ENCODE data around the gene ITGA1. TPM values are rescaled to one million over a fixed set of nuclear protein-coding genes. Genes with fewer than 3 reads are reported as not detected.

ITGA1 gene
- total RNA-seq, 2 experiments from 2014 or later: not detected

DNA sequence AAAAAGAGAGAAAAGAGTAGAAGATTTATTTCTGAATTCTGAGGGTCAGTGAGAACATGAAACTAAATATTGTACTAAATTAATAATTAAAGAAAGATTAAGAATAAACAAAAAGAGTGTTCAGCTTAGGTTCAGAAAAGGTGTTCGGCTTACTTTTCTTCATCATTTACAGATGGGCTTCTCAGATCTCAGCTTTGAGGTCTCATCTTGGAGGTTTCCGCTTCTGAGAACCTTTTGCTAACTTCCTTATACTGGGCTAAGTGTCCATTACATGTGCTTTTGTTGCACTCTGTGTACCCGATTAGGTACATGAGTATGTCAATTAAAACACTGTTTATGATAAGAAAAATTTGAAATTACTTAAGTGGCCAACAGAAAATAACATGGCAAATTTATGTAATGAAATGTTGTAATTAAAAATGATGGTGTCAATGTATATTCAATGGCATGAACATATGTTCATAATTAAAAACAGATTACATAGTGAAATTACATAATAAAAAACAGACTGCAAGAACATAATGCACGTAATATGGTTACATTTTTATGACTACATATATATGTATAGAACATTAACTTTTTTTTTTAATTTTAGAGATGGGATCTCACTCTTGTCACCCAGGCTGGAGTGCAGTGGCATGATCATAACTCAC lies 17.3 kb upstream of the ITGA1 start:
- H3K4me3 ChIP-seq (ENCODE audit: low read depth, low read length, poor library complexity, severe bottlenecking): no peak overlapping the region
- no peaks in the 10 kb centered on the region for H3K9me2 ChIP-seq (ENCODE audit: insufficient read depth, low read length)
- DNase-seq (ENCODE audit: low spot score): no peak
- H3K9me3 ChIP-seq (ENCODE audit: low read length): no peaks in the 10 kb centered on the region
- BruUV-seq (replicated peaks): no TSS peak
- H3K4me1 ChIP-seq (ENCODE audit: insufficient read depth, low read length, poor library complexity, severe bottlenecking): no peaks in the 10 kb centered on the region
- no peaks in the 10 kb centered on the region for H3K36me3 ChIP-seq (ENCODE audit: insufficient read depth, low read length)
- TF ChIP-seq EZH2phosphoT487 (IDR thresholded peaks at IDR 0.05; ENCODE audit: borderline replicate concordance, low read depth, low read length): no peak
- TF ChIP-seq, protein P1, sequence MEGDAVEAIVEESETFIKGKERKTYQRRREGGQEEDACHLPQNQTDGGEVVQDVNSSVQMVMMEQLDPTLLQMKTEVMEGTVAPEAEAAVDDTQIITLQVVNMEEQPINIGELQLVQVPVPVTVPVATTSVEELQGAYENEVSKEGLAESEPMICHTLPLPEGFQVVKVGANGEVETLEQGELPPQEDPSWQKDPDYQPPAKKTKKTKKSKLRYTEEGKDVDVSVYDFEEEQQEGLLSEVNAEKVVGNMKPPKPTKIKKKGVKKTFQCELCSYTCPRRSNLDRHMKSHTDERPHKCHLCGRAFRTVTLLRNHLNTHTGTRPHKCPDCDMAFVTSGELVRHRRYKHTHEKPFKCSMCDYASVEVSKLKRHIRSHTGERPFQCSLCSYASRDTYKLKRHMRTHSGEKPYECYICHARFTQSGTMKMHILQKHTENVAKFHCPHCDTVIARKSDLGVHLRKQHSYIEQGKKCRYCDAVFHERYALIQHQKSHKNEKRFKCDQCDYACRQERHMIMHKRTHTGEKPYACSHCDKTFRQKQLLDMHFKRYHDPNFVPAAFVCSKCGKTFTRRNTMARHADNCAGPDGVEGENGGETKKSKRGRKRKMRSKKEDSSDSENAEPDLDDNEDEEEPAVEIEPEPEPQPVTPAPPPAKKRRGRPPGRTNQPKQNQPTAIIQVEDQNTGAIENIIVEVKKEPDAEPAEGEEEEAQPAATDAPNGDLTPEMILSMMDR (conservative IDR thresholded peaks at IDR 0.05; ENCODE audit: low read length): no peak
- H3K4me2 ChIP-seq (ENCODE audit: low read length): no peak overlapping the region
- no peaks in the 10 kb centered on the region for H3K79me2 ChIP-seq (ENCODE audit: insufficient read depth, low read depth, low read length)
- H4K20me1 ChIP-seq (ENCODE audit: insufficient read depth, low read length): no peaks in the 10 kb centered on the region
- POLR2A ChIA-PET: interaction anchor here (0.6 kb wide), 1 partner anchor 190 kb away, joined by 3 read pairs; no protein-coding TSS in a partner anchor
- no peak overlapping the region for H3K27ac ChIP-seq (ENCODE audit: low read depth, low read length, poor library complexity, severe bottlenecking)
- H2AFZ ChIP-seq (ENCODE audit: low read length): no peak overlapping the region; the same call in 1 of the 2 replicates
- intact Hi-C loops (cut with micrococcal nuclease; ENCODE audit: unreplicated experiment): no loop called here
- CTCF ChIA-PET (ENCODE audit: unreplicated experiment): no interaction called here

- Histone ChIP-seq H3K4me2 (ENCODE audit: low read length) (no peak overlapping the region), H3K79me2 (ENCODE audit: insufficient read depth, low read depth, low read length) (no peaks in the 10 kb centered on the region), H3K9me3 (ENCODE audit: low read length) (no peaks in the 10 kb centered on the region), H3K4me1 (ENCODE audit: insufficient read depth, low read length, poor library complexity, severe bottlenecking) (no peaks in the 10 kb centered on the region), H3K36me3 (ENCODE audit: insufficient read depth, low read length) (no peaks in the 10 kb centered on the region), H3K27ac (ENCODE audit: low read depth, low read length, poor library complexity, severe bottlenecking) (no peak overlapping the region), H3K4me3 (ENCODE audit: low read depth, low read length, poor library complexity, severe bottlenecking) (no peak overlapping the region), H4K20me1 (ENCODE audit: insufficient read depth, low read length) (no peaks in the 10 kb centered on the region), H2AFZ (ENCODE audit: low read length) (no peak overlapping the region), H3K9me2 (ENCODE audit: insufficient read depth, low read length) (no peaks in the 10 kb centered on the region)
- intact Hi-C loops (cut with micrococcal nuclease; ENCODE audit: unreplicated experiment): no loop called here
- CTCF ChIA-PET (ENCODE audit: unreplicated experiment): no interaction called here
- no peak for TF ChIP-seq EZH2phosphoT487 (IDR thresholded peaks at IDR 0.05; ENCODE audit: borderline replicate concordance, low read depth, low read length)
- TF ChIP-seq, protein P1 (conservative IDR thresholded peaks at IDR 0.05; ENCODE audit: low read length): no peak
- DNase-seq (ENCODE audit: low spot score): no peak
- POLR2A ChIA-PET: interaction anchor here (0.8 kb wide), 1 partner anchor 14 kb away, joined by 3 read pairs; no protein-coding TSS in a partner anchor
- BruUV-seq (replicated peaks): no TSS peak
Measured at GRCh38 chr5:52771343-52772039, 16.2 kb upstream of the ITGA1 start.

- BruUV-seq (replicated peaks): no TSS peak
- H3K4me3 ChIP-seq (ENCODE audit: low read depth, low read length, poor library complexity, severe bottlenecking): no peak overlapping the region
- TF ChIP-seq, protein P1 (conservative IDR thresholded peaks at IDR 0.05; ENCODE audit: low read length): no peak
- no peak for TF ChIP-seq EZH2phosphoT487 (IDR thresholded peaks at IDR 0.05; ENCODE audit: borderline replicate concordance, low read depth, low read length)
- ChIA-PET POLR2A (interaction anchor here (1.2 to 1.4 kb wide), 2 partner anchors 9 to 14 kb away, joined by 4 to 6 read pairs; no protein-coding TSS in a partner anchor), CTCF (ENCODE audit: unreplicated experiment) (no interaction called here)
- no peak overlapping the region for H3K27ac ChIP-seq (ENCODE audit: low read depth, low read length, poor library complexity, severe bottlenecking)
- H3K4me1 ChIP-seq (ENCODE audit: insufficient read depth, low read length, poor library complexity, severe bottlenecking): no peaks in the 10 kb centered on the region
- H3K4me2 ChIP-seq (ENCODE audit: low read length): no peak overlapping the region
- intact Hi-C loops (cut with micrococcal nuclease; ENCODE audit: unreplicated experiment): no loop called here
- no peak for DNase-seq (ENCODE audit: low spot score)
- no peaks in the 10 kb centered on the region for H3K79me2 ChIP-seq (ENCODE audit: insufficient read depth, low read depth, low read length)
- H4K20me1 ChIP-seq (ENCODE audit: insufficient read depth, low read length): no peaks in the 10 kb centered on the region
- H3K9me2 ChIP-seq (ENCODE audit: insufficient read depth, low read length): no peaks in the 10 kb centered on the region
- H3K36me3 ChIP-seq (ENCODE audit: insufficient read depth, low read length): no peaks in the 10 kb centered on the region
- no peak overlapping the region for H2AFZ ChIP-seq (ENCODE audit: low read length)
- H3K9me3 ChIP-seq (ENCODE audit: low read length): no peaks in the 10 kb centered on the region
Measured at GRCh38 chr5:52772668-52773067, 15.0 kb upstream of the ITGA1 start.

All from OCI-LY7 (cell line).